HCT116 (cell line): ENCODE measurements around the gene ESRRG.

Experiments
- EZH2 ChIP-seq: fragments of 200-600 bp; sonication (generic); IDR thresholded peaks from 2 replicates; pipeline ENCODE4 v1.6.1; 2017; ENCODE audit warnings: antibody characterized with exemption, mixed run types
- JUND ChIP-seq: IDR thresholded peaks from 2 replicates; pipeline ENCODE4 v1.6.1; 2012
- POLR2A ChIP-seq: IDR thresholded peaks from 2 replicates; pipeline ENCODE4 v1.7.0; 2011; ENCODE audit warnings: borderline replicate concordance; ENCODE audit not compliant: insufficient read depth, insufficient read length; ENCODE audit errors: extremely low read depth
- POLR2AphosphoS5 ChIP-seq: IDR thresholded peaks from 2 replicates; pipeline ENCODE4 v1.6.1; 2011; ENCODE audit warnings: mild to moderate bottlenecking, low read depth, low read length, moderate library complexity
- RAD21 ChIP-seq: IDR thresholded peaks from 2 replicates; pipeline ENCODE4 v1.6.1; 2012; ENCODE audit warnings: low read depth, mild to moderate bottlenecking
- SP1 ChIP-seq: IDR thresholded peaks from 2 replicates; pipeline ENCODE4 v1.6.1; 2012; ENCODE audit warnings: low read depth
- ZNF274 ChIP-seq: fragments of 200-500 bp; sonication (Bioruptor generic); IDR thresholded peaks from 2 replicates; pipeline ENCODE4 v1.6.1; 2014; ENCODE audit warnings: mild to moderate bottlenecking, low read depth, low read length, inconsistent platforms
- TF ChIP-seq, protein P1 (sequence below), 3 experiments: fragments of 200-600 bp in 1 of 3; sonication (generic) in 1 of 3; IDR thresholded peaks in 2 of 3; conservative IDR thresholded peaks in 1 of 3; 2 replicates each; pipeline ENCODE4 v1.5.1; 2012 to 2017; ENCODE audit warnings: low read depth in 2 of 3, low read length in 2 of 3, antibody characterized with exemption in 1 of 3, borderline replicate concordance in 1 of 3, control low read depth in 1 of 3, mild to moderate bottlenecking in 1 of 3, mixed read lengths in 1 of 3, mixed run types in 1 of 3, moderate library complexity in 1 of 3; ENCODE audit not compliant: insufficient read depth in 1 of 3
- TF ChIP-seq, protein P2 (sequence below): IDR thresholded peaks from 2 replicates; pipeline ENCODE4 v1.6.1; 2012; ENCODE audit warnings: low read depth
- TF ChIP-seq, protein P3 (sequence below): IDR thresholded peaks from 2 replicates; pipeline ENCODE4 v1.6.1; 2012

DNA sequence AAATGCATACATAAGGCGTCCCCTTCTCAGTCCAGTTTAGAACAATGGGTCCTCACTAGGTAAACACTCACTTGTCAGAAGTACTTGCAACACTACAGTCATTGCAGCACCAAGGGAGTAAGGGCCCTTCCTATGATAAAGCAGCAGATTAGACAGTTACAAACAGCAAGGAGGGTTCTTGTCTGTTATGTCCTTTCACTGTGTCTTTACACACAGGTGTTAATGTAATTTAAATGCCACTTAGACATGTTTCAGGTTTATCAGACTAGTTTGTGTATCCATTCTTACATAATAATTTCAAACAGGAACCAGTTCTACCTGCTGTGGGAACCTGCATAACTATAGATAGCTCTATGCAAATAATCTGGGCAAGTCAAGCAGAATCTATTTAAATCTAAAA, 194.4 kb downstream of the ESRRG start:
- TF ChIP-seq SP1 (no peak), EZH2 (no peak), POLR2AphosphoS5 (no peak), RAD21 (no peak), JUND (no peak), ZNF274 (no peak), POLR2A (no peak)
- TF ChIP-seq, protein P1, sequence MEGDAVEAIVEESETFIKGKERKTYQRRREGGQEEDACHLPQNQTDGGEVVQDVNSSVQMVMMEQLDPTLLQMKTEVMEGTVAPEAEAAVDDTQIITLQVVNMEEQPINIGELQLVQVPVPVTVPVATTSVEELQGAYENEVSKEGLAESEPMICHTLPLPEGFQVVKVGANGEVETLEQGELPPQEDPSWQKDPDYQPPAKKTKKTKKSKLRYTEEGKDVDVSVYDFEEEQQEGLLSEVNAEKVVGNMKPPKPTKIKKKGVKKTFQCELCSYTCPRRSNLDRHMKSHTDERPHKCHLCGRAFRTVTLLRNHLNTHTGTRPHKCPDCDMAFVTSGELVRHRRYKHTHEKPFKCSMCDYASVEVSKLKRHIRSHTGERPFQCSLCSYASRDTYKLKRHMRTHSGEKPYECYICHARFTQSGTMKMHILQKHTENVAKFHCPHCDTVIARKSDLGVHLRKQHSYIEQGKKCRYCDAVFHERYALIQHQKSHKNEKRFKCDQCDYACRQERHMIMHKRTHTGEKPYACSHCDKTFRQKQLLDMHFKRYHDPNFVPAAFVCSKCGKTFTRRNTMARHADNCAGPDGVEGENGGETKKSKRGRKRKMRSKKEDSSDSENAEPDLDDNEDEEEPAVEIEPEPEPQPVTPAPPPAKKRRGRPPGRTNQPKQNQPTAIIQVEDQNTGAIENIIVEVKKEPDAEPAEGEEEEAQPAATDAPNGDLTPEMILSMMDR (IDR thresholded peaks at IDR 0.05 in 2 of 3, conservative IDR thresholded peaks at IDR 0.05 in 1 of 3; ENCODE audit: borderline replicate concordance in 1 of 3, insufficient read depth in 1 of 3, low read depth in 2 of 3, low read length in 2 of 3) = no peak
- TF ChIP-seq, protein P2, sequence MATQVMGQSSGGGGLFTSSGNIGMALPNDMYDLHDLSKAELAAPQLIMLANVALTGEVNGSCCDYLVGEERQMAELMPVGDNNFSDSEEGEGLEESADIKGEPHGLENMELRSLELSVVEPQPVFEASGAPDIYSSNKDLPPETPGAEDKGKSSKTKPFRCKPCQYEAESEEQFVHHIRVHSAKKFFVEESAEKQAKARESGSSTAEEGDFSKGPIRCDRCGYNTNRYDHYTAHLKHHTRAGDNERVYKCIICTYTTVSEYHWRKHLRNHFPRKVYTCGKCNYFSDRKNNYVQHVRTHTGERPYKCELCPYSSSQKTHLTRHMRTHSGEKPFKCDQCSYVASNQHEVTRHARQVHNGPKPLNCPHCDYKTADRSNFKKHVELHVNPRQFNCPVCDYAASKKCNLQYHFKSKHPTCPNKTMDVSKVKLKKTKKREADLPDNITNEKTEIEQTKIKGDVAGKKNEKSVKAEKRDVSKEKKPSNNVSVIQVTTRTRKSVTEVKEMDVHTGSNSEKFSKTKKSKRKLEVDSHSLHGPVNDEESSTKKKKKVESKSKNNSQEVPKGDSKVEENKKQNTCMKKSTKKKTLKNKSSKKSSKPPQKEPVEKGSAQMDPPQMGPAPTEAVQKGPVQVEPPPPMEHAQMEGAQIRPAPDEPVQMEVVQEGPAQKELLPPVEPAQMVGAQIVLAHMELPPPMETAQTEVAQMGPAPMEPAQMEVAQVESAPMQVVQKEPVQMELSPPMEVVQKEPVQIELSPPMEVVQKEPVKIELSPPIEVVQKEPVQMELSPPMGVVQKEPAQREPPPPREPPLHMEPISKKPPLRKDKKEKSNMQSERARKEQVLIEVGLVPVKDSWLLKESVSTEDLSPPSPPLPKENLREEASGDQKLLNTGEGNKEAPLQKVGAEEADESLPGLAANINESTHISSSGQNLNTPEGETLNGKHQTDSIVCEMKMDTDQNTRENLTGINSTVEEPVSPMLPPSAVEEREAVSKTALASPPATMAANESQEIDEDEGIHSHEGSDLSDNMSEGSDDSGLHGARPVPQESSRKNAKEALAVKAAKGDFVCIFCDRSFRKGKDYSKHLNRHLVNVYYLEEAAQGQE = no peak
- TF ChIP-seq, protein P3, sequence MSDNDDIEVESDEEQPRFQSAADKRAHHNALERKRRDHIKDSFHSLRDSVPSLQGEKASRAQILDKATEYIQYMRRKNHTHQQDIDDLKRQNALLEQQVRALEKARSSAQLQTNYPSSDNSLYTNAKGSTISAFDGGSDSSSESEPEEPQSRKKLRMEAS = no peak
